Measurements from ENCODE around the gene GJA4. TPM values are rescaled to one million over a fixed set of nuclear protein-coding genes. Genes with fewer than 3 reads are reported as not detected.

The GJA4 gene
- total RNA-seq, 4 donors from 2014 or later = 2.0 to 5.0 (median 3.5) TPM

- H3K36me3 ChIP-seq = no peaks in the 10 kb centered on the region
- peaks cover 0 to 14% (median 0%) of the 10 kb centered on the region in 3 donors for H3K4me1 ChIP-seq
- H3K27ac ChIP-seq = no peak overlapping the region
- no peak for TF ChIP-seq POLR2A (IDR thresholded peaks at IDR 0.05)
- TF ChIP-seq CTCF (IDR thresholded peaks at IDR 0.05) = no peak
- no peaks in the 10 kb centered on the region for H3K27me3 ChIP-seq
- no peak for DNase-seq
- no peaks in the 10 kb centered on the region for H3K9me3 ChIP-seq
- 69 to 85% methylated on average over 4 of the region's 6 CpGs for WGBS, 2 donors
- H3K4me3 ChIP-seq = no peak overlapping the region
- intact Hi-C loops (cut with DNase I) = no loop called here
Measured at GRCh38 chr1:34831721-34832246, 39.0 kb downstream of the GJA4 start.

- intact Hi-C loops (cut with DNase I) = no loop called here
- no peak for DNase-seq
- 63 to 70% methylated on average over 1 of the region's 1 CpG for WGBS, 2 donors
- Histone ChIP-seq H3K36me3 (no peaks in the 10 kb centered on the region), H3K4me1 (peaks cover 0 to 14% (median 0%) of the 10 kb centered on the region in 3 donors), H3K4me3 (no peak overlapping the region), H3K27me3 (no peaks in the 10 kb centered on the region), H3K27ac (no peak overlapping the region), H3K9me3 (no peaks in the 10 kb centered on the region)
- TF ChIP-seq POLR2A (IDR thresholded peaks at IDR 0.05) (no peak), CTCF (IDR thresholded peaks at IDR 0.05) (no peak)
Measured at GRCh38 chr1:34833711-34834110, 40.9 kb downstream of the GJA4 start.

DNA sequence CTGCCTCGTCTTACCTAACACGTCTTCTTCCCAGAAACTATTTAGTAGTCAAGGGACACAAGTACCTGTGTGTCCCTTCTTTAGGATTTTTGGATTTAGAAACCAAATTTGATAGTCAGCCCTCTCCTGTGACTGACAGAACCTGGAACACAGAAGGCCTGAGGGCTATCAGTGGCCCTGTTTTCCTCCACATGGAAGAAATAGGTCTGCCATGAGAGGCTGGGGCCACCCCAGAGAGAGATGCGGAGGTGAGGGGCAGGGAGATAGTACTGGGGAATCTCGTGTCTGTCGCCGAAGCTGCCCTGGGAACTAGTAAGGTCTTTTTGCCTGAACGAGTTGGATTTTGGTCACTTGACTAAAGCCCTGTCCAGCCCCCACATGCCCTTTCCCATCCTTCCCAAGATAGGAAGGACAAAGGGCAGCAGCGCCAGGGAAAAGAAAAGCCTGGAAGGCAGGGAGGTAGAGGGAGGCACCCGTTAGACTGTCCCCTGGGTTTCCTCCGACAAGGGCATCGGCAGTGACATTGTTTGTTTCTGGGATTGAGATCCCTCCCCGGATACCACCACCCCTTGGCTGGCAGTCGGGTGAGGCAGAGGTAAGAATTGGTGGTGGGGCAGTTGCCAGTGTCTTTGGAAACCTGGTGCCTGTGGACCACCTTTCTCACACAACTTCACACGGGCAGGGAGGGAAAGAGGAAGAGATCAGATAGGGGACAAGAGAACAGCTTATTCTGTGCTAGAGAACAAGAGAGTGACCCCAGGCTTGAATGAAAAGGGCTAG, 46.9 kb downstream of the GJA4 start:
- WGBS, 2 donors = 68 to 74% methylated on average over 7 to 14 of the region's 14 CpGs
- no peaks in the 10 kb centered on the region for H3K9me3 ChIP-seq
- no peaks in the 10 kb centered on the region for H3K36me3 ChIP-seq
- no peak overlapping the region for H3K27ac ChIP-seq
- no peaks in the 10 kb centered on the region for H3K27me3 ChIP-seq
- H3K4me1 ChIP-seq = peaks cover 0 to 31% (median 0%) of the 10 kb centered on the region in 3 donors
- DNase-seq = no peak
- no peak overlapping the region for H3K4me3 ChIP-seq
- intact Hi-C loops (cut with DNase I) = no loop called here
- TF ChIP-seq POLR2A (IDR thresholded peaks at IDR 0.05) = no peak
- no peak for TF ChIP-seq CTCF (IDR thresholded peaks at IDR 0.05)

- Histone ChIP-seq H3K9me3 (no peaks in the 10 kb centered on the region), H3K27ac (no peak overlapping the region), H3K4me1 (peaks cover 0 to 37% (median 0%) of the 10 kb centered on the region in 3 donors), H3K4me3 (no peak overlapping the region), H3K27me3 (no peaks in the 10 kb centered on the region), H3K36me3 (no peaks in the 10 kb centered on the region)
- intact Hi-C loops (cut with DNase I) = no loop called here
- 90% methylated on average over 3 of the region's 3 CpGs; no CpG with 5 or more reads in 1 of the 2 donors for WGBS, 2 donors
- TF ChIP-seq CTCF (IDR thresholded peaks at IDR 0.05) (no peak), POLR2A (IDR thresholded peaks at IDR 0.05) (no peak)
- no peak for DNase-seq
Measured at GRCh38 chr1:34840426-34840825, 47.6 kb downstream of the GJA4 start.

- Histone ChIP-seq H3K36me3 (peaks cover 0 to 2% (median 0%) of the 10 kb centered on the region in 3 donors), H3K9me3 (no peaks in the 10 kb centered on the region), H3K4me1 (peaks cover 0 to 45% (median 0%) of the 10 kb centered on the region in 3 donors), H3K4me3 (no peak overlapping the region), H3K27ac (no peak overlapping the region), H3K27me3 (no peaks in the 10 kb centered on the region)
- 27 to 47% methylated on average over 2 to 3 of the region's 3 CpGs for WGBS, 2 donors
- TF ChIP-seq POLR2A (IDR thresholded peaks at IDR 0.05) (no peak), CTCF (IDR thresholded peaks at IDR 0.05) (no peak)
- DNase-seq = no peak
- intact Hi-C loops (cut with DNase I) = no loop called here
Measured at GRCh38 chr1:34842073-34842472, 49.3 kb downstream of the GJA4 start.

Measured in esophagus squamous epithelium (tissue), 5 donors.